IMR-90 (cell line): ENCODE measurements around the gene C2orf49. TPM values are rescaled to one million over a fixed set of nuclear protein-coding genes. Genes with fewer than 3 reads are reported as not detected.

Experiments used
- ATAC-seq: fragments of 200-7000 bp; cut with Tn5 transposase; 2 replicates; pipeline ENCODE4 v1.9.1; 2020; ENCODE audit warnings: low read depth, mild to moderate bottlenecking, moderate library complexity
- BruUV-seq: library from RNA; stranded (reverse); fragments of 400-500 nt; replicated peaks from 2 replicates; lab custom pipeline; 2021; lab: Mats Ljungman, UMichigan
- CTCF ChIA-PET: fragments of 300-600 bp; formaldehyde crosslinking; extraction: SDS; loops from one replicate; lab custom pipeline; 2021; ENCODE audit warnings: antibody characterized with exemption; lab: Yijun Ruan, JAX
- POLR2A ChIA-PET: fragments of 300-600 bp; sonication (Branson Sonifier 250); formaldehyde crosslinking; loops from one replicate; lab custom pipeline; 2022; ENCODE audit warnings: antibody characterized with exemption; ENCODE audit not compliant: unreplicated experiment; lab: Charles Lee
- DNase-seq: peaks from one replicate; pipeline ENCODE4 v3.0.0; 2013
- H2AFZ ChIP-seq: replicated peaks from 2 replicates; pipeline ENCODE3; 2013; ENCODE audit warnings: low read length, mild to moderate bottlenecking; ENCODE audit not compliant: poor library complexity
- H2AK5ac ChIP-seq: 2 replicates; pipeline ENCODE4 v1.6.1; 2013; ENCODE audit warnings: low read depth, low read length, inconsistent platforms
- H2AK9ac ChIP-seq: replicated peaks from 2 replicates; pipeline ENCODE3; 2013; ENCODE audit warnings: mild to moderate bottlenecking, low read depth, low read length, moderate library complexity; ENCODE audit not compliant: poor library complexity
- H2BK120ac ChIP-seq: 2 replicates; pipeline ENCODE4 v1.6.1; 2013; ENCODE audit warnings: low read depth, low read length, inconsistent platforms
- H2BK15ac ChIP-seq: 3 replicates; pipeline ENCODE4 v1.6.1; 2013; ENCODE audit warnings: low read depth, low read length, inconsistent platforms
- H2BK20ac ChIP-seq: 2 replicates; pipeline ENCODE4 v1.6.1; 2013; ENCODE audit warnings: low read depth, mild to moderate bottlenecking, inconsistent platforms, low read length, moderate library complexity
- H2BK5ac ChIP-seq: 2 replicates; pipeline ENCODE4 v1.6.1; 2013; ENCODE audit warnings: mild to moderate bottlenecking, low read depth, low read length, inconsistent platforms; ENCODE audit not compliant: poor library complexity, severe bottlenecking
- H3K14ac ChIP-seq: replicated peaks from 2 replicates; pipeline ENCODE4 v1.6.1; 2013; ENCODE audit warnings: low read depth, low read length, inconsistent platforms
- H3K18ac ChIP-seq: 2 replicates; pipeline ENCODE4 v1.6.1; 2013; ENCODE audit warnings: low read depth, low read length, control low read depth
- H3K23ac ChIP-seq: 2 replicates; pipeline ENCODE4 v1.6.1; 2013; ENCODE audit warnings: low read depth, low read length, inconsistent platforms
- H3K27ac ChIP-seq: 2 replicates; pipeline ENCODE4 v1.5.1; 2013; ENCODE audit warnings: mild to moderate bottlenecking, control low read depth, low read length; ENCODE audit not compliant: insufficient read depth
- H3K27me3 ChIP-seq: 2 replicates; pipeline ENCODE4 v1.6.1; 2013; ENCODE audit warnings: low read length; ENCODE audit not compliant: control insufficient read depth, insufficient read depth
- H3K36me3 ChIP-seq: 2 replicates; pipeline ENCODE4 v1.6.1; 2013; ENCODE audit warnings: low read length, mixed read lengths; ENCODE audit not compliant: control insufficient read depth, insufficient read depth
- H3K4ac ChIP-seq: 2 replicates; pipeline ENCODE4 v1.6.1; 2013; ENCODE audit warnings: low read depth, low read length, inconsistent platforms
- H3K4me1 ChIP-seq: 2 replicates; pipeline ENCODE4 v1.6.1; 2013; ENCODE audit warnings: low read length, mixed read lengths; ENCODE audit not compliant: control insufficient read depth, insufficient read depth
- H3K4me2 ChIP-seq: 2 replicates; pipeline ENCODE4 v1.6.1; 2013; ENCODE audit warnings: low read depth, mild to moderate bottlenecking, control low read depth, low read length, moderate library complexity
- H3K4me3 ChIP-seq: 2 replicates; pipeline ENCODE4 v1.5.1; 2013; ENCODE audit warnings: low read depth, mild to moderate bottlenecking, control low read depth, low read length, moderate library complexity; ENCODE audit not compliant: insufficient read depth
- H3K56ac ChIP-seq: 2 replicates; pipeline ENCODE4 v1.6.1; 2013; ENCODE audit warnings: low read length, inconsistent platforms; ENCODE audit not compliant: insufficient read depth; ENCODE audit errors: extremely low read depth
- H3K79me1 ChIP-seq, 2 experiments: 2 replicates each; pipeline ENCODE4 v1.6.1; 2013; ENCODE audit warnings: low read length in 2 of 2, inconsistent platforms in 1 of 2, low read depth in 1 of 2
- H3K9ac ChIP-seq: 2 replicates; pipeline ENCODE4 v1.6.1; 2013; ENCODE audit warnings: low read depth, low read length, control low read depth
- H3K9me1 ChIP-seq: 2 replicates; pipeline ENCODE4 v1.6.1; 2013; ENCODE audit warnings: low read length, inconsistent platforms; ENCODE audit not compliant: insufficient read depth
- H3K9me3 ChIP-seq: 2 replicates; pipeline ENCODE4 v1.6.1; 2013; ENCODE audit warnings: low read length; ENCODE audit not compliant: control insufficient read depth, insufficient read depth
- H4K20me1 ChIP-seq: 2 replicates; pipeline ENCODE4 v1.6.1; 2013; ENCODE audit warnings: low read length, inconsistent platforms; ENCODE audit not compliant: insufficient read depth
- H4K5ac ChIP-seq: 2 replicates; pipeline ENCODE4 v1.6.1; 2013; ENCODE audit warnings: mild to moderate bottlenecking, low read depth, low read length, control low read depth
- H4K8ac ChIP-seq, 2 experiments: 2 replicates each; pipeline ENCODE4 v1.6.1; 2013; ENCODE audit warnings: low read depth in 2 of 2, low read length in 2 of 2, control low read depth in 1 of 2, inconsistent platforms in 1 of 2
- H4K91ac ChIP-seq: 2 replicates; pipeline ENCODE4 v1.6.1; 2013; ENCODE audit warnings: low read depth, low read length, inconsistent platforms; ENCODE audit not compliant: insufficient read depth
- BHLHE40 ChIP-seq: fragments of 150-350 bp; IDR thresholded peaks from 2 replicates; pipeline ENCODE4 v1.6.1; 2016; ENCODE audit warnings: mild to moderate bottlenecking, low read depth, low read length
- CEBPB ChIP-seq: IDR thresholded peaks from 2 replicates; pipeline ENCODE4 v1.6.1; 2012; ENCODE audit warnings: low read depth, low read length, improper control_type of control experiment
- CHD1 ChIP-seq: IDR thresholded peaks from 2 replicates; pipeline ENCODE4 v1.6.1; 2012; ENCODE audit warnings: low read depth, low read length, improper control_type of control experiment
- ELK1 ChIP-seq: fragments of 150-350 bp; IDR thresholded peaks from 2 replicates; pipeline ENCODE4 v1.6.1; 2016; ENCODE audit warnings: low read depth, mild to moderate bottlenecking, low read length, moderate library complexity, borderline replicate concordance
- FOS ChIP-seq: fragments of 150-350 bp; IDR thresholded peaks from 2 replicates; pipeline ENCODE4 v1.6.1; 2016; ENCODE audit warnings: low read depth, low read length
- MAFK ChIP-seq: IDR thresholded peaks from 2 replicates; pipeline ENCODE4 v1.6.1; 2012; ENCODE audit warnings: low read depth, low read length, improper control_type of control experiment
- MAZ ChIP-seq: IDR thresholded peaks from 2 replicates; pipeline ENCODE4 v1.6.1; 2012; ENCODE audit warnings: low read depth, mild to moderate bottlenecking, low read length, improper control_type of control experiment, moderate library complexity, borderline replicate concordance
- MXI1 ChIP-seq: IDR thresholded peaks from 2 replicates; pipeline ENCODE4 v1.6.1; 2012; ENCODE audit warnings: low read depth, mild to moderate bottlenecking, low read length, moderate library complexity, borderline replicate concordance
- NFE2L2 ChIP-seq: fragments of 150-350 bp; IDR thresholded peaks from 2 replicates; pipeline ENCODE4 v1.6.1; 2016; ENCODE audit warnings: low read depth, mild to moderate bottlenecking, low read length
- POLR2A ChIP-seq: IDR thresholded peaks from 2 replicates; pipeline ENCODE4 v1.6.1; 2012; ENCODE audit warnings: mild to moderate bottlenecking, low read depth, low read length
- RAD21 ChIP-seq: IDR thresholded peaks from 2 replicates; pipeline ENCODE4 v1.6.1; 2012; ENCODE audit warnings: low read length, improper control_type of control experiment
- RCOR1 ChIP-seq: IDR thresholded peaks from 2 replicates; pipeline ENCODE4 v1.6.1; 2012; ENCODE audit warnings: mild to moderate bottlenecking, low read length, improper control_type of control experiment; ENCODE audit not compliant: insufficient replicate concordance
- RFX5 ChIP-seq: IDR thresholded peaks from 2 replicates; pipeline ENCODE4 v1.8.0; 2012; ENCODE audit warnings: low read depth, mild to moderate bottlenecking, low read length, moderate library complexity
- SMC3 ChIP-seq: fragments of 150-350 bp; IDR thresholded peaks from 2 replicates; pipeline ENCODE4 v1.6.1; 2016; ENCODE audit warnings: low read depth, mild to moderate bottlenecking, antibody characterized with exemption, low read length, moderate library complexity
- USF2 ChIP-seq: fragments of 150-350 bp; IDR thresholded peaks from 2 replicates; pipeline ENCODE4 v1.6.1; 2017; ENCODE audit warnings: mild to moderate bottlenecking, antibody characterized with exemption, low read length, low read depth
- WGBS, 2 experiments: methylation state at CpG; one replicate each; pipeline versions ENCODE4 v1.1.5 to v1.1.7; 2013; ENCODE audit warnings: missing lambda C conversion rate in 2 of 2; ENCODE audit not compliant: insufficient read length in 1 of 2; ENCODE audit errors: extremely low coverage in 2 of 2; 5-methylcytosine and 5-hydroxymethylcytosine counted together
- dilution Hi-C: fragments of 300-500 bp; cut with HindIII; formaldehyde crosslinking; loops from one replicate; pipeline ENCODE4 v1.14.3; 2018; ENCODE audit warnings: low sequenced_read_pairs; ENCODE audit not compliant: unreplicated experiment
- in situ Hi-C: fragments of 300-500 bp; cut with MboI; formaldehyde crosslinking; loops from 3 replicates; pipeline ENCODE4 v1.14.3; 2019; ENCODE audit warnings: low sequenced_read_pairs, inconsistent platforms, mixed read lengths
- intact Hi-C: fragments of 100-400 bp; cut with micrococcal nuclease; formaldehyde crosslinking; loops from 2 replicates; pipeline ENCODE4 v1.10.0; 2022
- polyA plus RNA-seq, 3 experiments: library from polyadenylated mRNA; depleted of rRNA; stranded (reverse); fragments of >200 nt; gene quantifications; 2 replicates each; pipeline ENCODE4 v1.2.3, GENCODE V29; 2012; ENCODE audit warnings: low replicate concordance in 1 of 3
- total RNA-seq: library from RNA; depleted of rRNA; stranded (reverse); fragments of >200 nt; gene quantifications from 2 replicates; pipeline ENCODE4 v1.2.3, GENCODE V29; 2012
- TF ChIP-seq, protein P1 (sequence below): conservative IDR thresholded peaks from 2 replicates; pipeline ENCODE4 v1.5.1; 2012; ENCODE audit warnings: mild to moderate bottlenecking, low read depth, low read length, improper control_type of control experiment

Gene C2orf49
- total and polyA plus RNA-seq, 2 of the 4 experiments (the other 2 are of a cell fraction): 3.8 to 8.5 TPM

DNA sequence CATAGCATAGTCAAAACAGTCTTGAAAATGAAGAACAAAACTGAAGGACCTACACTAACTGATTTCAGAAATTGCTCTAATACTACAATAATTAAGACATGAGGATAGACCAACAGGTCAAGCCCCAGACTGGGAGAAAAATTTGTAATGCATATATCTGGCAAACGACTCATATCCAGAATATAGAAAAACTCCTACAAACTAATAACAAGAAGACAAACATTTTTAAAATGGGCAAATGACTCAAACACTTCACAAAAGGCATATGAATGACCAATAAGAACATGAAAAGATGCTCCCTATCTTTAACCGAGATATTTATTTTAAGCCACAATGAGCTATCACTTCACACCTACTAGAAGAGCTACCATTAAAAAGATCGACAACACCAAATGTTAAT is 22.0 kb upstream of the C2orf49 start:
- H3K9ac ChIP-seq: no peak overlapping the region
- no peak overlapping the region for H2AK9ac ChIP-seq
- H3K4me2 ChIP-seq: no peak overlapping the region
- ATAC-seq (no peak), DNase-seq (no peak)
- H3K18ac ChIP-seq: no peak overlapping the region
- no peaks in the 10 kb centered on the region for H3K4me1 ChIP-seq
- no peak overlapping the region for H2BK20ac ChIP-seq
- no peak overlapping the region for H2AFZ ChIP-seq
- peaks cover 1% of the 10 kb centered on the region; the same call in 1 of the 2 replicates for H3K9me1 ChIP-seq
- H3K23ac ChIP-seq: no peak overlapping the region
- H2AK5ac ChIP-seq: no peak overlapping the region
- no peak overlapping the region for H4K91ac ChIP-seq
- H3K27ac ChIP-seq: no peak overlapping the region
- no peak overlapping the region for H3K56ac ChIP-seq
- H4K20me1 ChIP-seq: peaks cover 10% of the 10 kb centered on the region; the same call in 1 of the 2 replicates
- BruUV-seq: no TSS peak
- no peak overlapping the region for H3K4ac ChIP-seq
- CTCF ChIA-PET: no interaction called here
- H3K79me1 ChIP-seq: peaks cover 22 to 30% of the 10 kb centered on the region in 2 experiments
- H3K36me3 ChIP-seq: no peaks in the 10 kb centered on the region
- dilution Hi-C loops (no loop called here), in situ Hi-C loops (no loop called here), intact Hi-C loops (no loop called here)
- no peaks in the 10 kb centered on the region for H3K9me3 ChIP-seq
- no peak overlapping the region for H2BK15ac ChIP-seq
- H3K27me3 ChIP-seq: no peaks in the 10 kb centered on the region
- TF ChIP-seq RCOR1 (no peak), CHD1 (no peak), NFE2L2 (no peak), POLR2A (no peak), RFX5 (no peak), MXI1 (no peak), MAZ (no peak), SMC3 (no peak), FOS (no peak), CEBPB (no peak), MAFK (no peak), ELK1 (no peak), USF2 (no peak), BHLHE40 (no peak), RAD21 (no peak)
- TF ChIP-seq, protein P1, sequence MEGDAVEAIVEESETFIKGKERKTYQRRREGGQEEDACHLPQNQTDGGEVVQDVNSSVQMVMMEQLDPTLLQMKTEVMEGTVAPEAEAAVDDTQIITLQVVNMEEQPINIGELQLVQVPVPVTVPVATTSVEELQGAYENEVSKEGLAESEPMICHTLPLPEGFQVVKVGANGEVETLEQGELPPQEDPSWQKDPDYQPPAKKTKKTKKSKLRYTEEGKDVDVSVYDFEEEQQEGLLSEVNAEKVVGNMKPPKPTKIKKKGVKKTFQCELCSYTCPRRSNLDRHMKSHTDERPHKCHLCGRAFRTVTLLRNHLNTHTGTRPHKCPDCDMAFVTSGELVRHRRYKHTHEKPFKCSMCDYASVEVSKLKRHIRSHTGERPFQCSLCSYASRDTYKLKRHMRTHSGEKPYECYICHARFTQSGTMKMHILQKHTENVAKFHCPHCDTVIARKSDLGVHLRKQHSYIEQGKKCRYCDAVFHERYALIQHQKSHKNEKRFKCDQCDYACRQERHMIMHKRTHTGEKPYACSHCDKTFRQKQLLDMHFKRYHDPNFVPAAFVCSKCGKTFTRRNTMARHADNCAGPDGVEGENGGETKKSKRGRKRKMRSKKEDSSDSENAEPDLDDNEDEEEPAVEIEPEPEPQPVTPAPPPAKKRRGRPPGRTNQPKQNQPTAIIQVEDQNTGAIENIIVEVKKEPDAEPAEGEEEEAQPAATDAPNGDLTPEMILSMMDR: no peak
- H3K4me3 ChIP-seq: no peak overlapping the region
- POLR2A ChIA-PET: no interaction called here
- no peak overlapping the region for H3K14ac ChIP-seq
- 40% methylated on average over 1 of the region's 3 CpGs; no CpG with 5 or more reads in 1 of the 2 experiments for WGBS, 2 experiments
- no peak overlapping the region for H2BK120ac ChIP-seq
- no peak overlapping the region for H4K8ac ChIP-seq
- no peak overlapping the region for H4K5ac ChIP-seq
- H2BK5ac ChIP-seq: no peak overlapping the region
